Measurements from ENCODE around the gene ECM1.

The ECM1 gene

GRCh38 chr1:150513351-150513791 is 5.5 kb downstream of the ECM1 start:
- DNase-seq: peak; percentile 80

- DNase-seq: no peak
These were observed 6.4 kb downstream of the ECM1 start for GRCh38 chr1:150514260-150514659.

- DNase-seq: no peak
These were observed 7.0 kb downstream of the ECM1 start for GRCh38 chr1:150514913-150515327.

- peak; percentile 99 for DNase-seq
These were observed 7.6 kb downstream of the ECM1 start, which contains the start of gene FALEC for GRCh38 chr1:150515328-150516049. TSS of gene FALEC (plus strand) at chr1:150515752.

GRCh38 chr1:150516050-150516591 is 8.2 kb downstream of the ECM1 start:
- peak; percentile 67 for DNase-seq

GRCh38 chr1:150516616-150517015 is 8.7 kb downstream of the ECM1 start:
- no peak for DNase-seq

GRCh38 chr1:150521196-150521968 is 13.5 kb downstream of the ECM1 start:
- DNase-seq: no peak

- DNase-seq: no peak
These were observed 17.4 kb downstream of the ECM1 start for GRCh38 chr1:150525348-150525747.

- DNase-seq: no peak
These were observed 20.3 kb downstream of the ECM1 start for GRCh38 chr1:150528196-150528595.

GRCh38 chr1:150529017-150529416 is 21.1 kb downstream of the ECM1 start:
- no peak for DNase-seq

GRCh38 chr1:150530491-150531159 is 22.7 kb downstream of the ECM1 start:
- DNase-seq: peak; percentile 24

GRCh38 chr1:150532860-150533259 is 25.0 kb downstream of the ECM1 start:
- DNase-seq: no peak

GRCh38 chr1:150534002-150534401 is 26.1 kb downstream of the ECM1 start:
- DNase-seq: no peak

GRCh38 chr1:150535511-150536287 is 27.8 kb downstream of the ECM1 start:
- DNase-seq: no peak

- DNase-seq: no peak
These were observed 29.2 kb downstream of the ECM1 start for GRCh38 chr1:150536836-150537731.

GRCh38 chr1:150537732-150538684 is 30.1 kb downstream of the ECM1 start:
- DNase-seq: no peak

- peak; percentile 36 for DNase-seq
These were observed 35.7 kb downstream of the ECM1 start for GRCh38 chr1:150543500-150544143.

- DNase-seq: peak; percentile 58
These were observed 36.3 kb downstream of the ECM1 start for GRCh38 chr1:150544204-150544603.

GRCh38 chr1:150545486-150546032 is 37.6 kb downstream of the ECM1 start:
- DNase-seq: no peak

All from NCI-H82 (cell line).